Activated CD4-positive, alpha-beta T cell treated with anti-CD3 and anti-CD28 coated beads, Interleukin-2, amount 10 ng/mL, durations not matched to agents 7 days and 5 days (primary cell): Measurements from ENCODE around the gene CST3. TPM values are rescaled to one million over a fixed set of nuclear protein-coding genes. Genes with fewer than 3 reads are reported as not detected.

Experiments
- CTCF ChIA-PET: fragments of 350-600 bp; sonication (Branson Sonifier 250); formaldehyde crosslinking; loops from one replicate; lab custom pipeline; 2021; ENCODE audit warnings: antibody characterized with exemption; lab: Charles Lee
- POLR2A ChIA-PET: fragments of 350-600 bp; sonication (Branson Sonifier 250); formaldehyde crosslinking; loops from one replicate; lab custom pipeline; 2021; ENCODE audit warnings: antibody characterized with exemption; lab: Charles Lee
- DNase-seq: peaks from one replicate; pipeline ENCODE4 v3.0.0-alpha.2; 2020
- H3K27ac Mint-ChIP-seq: one replicate; pipeline ENCODE4 v1.8.0; 2021; ENCODE audit warnings: mild to moderate bottlenecking, moderate library complexity, mixed read lengths
- H3K27me3 Mint-ChIP-seq: one replicate; pipeline ENCODE4 v1.8.0; 2021; ENCODE audit warnings: mixed read lengths
- H3K36me3 Mint-ChIP-seq: one replicate; pipeline ENCODE4 v1.8.0; 2021; ENCODE audit warnings: low read depth, mixed read lengths
- H3K4me1 Mint-ChIP-seq: one replicate; pipeline ENCODE4 v1.8.0; 2021; ENCODE audit warnings: mixed read lengths
- H3K4me3 Mint-ChIP-seq: one replicate; pipeline ENCODE4 v1.8.0; 2021; ENCODE audit warnings: mild to moderate bottlenecking, moderate library complexity, mixed read lengths
- H3K9me3 Mint-ChIP-seq: one replicate; pipeline ENCODE4 v1.8.0; 2021; ENCODE audit warnings: mixed read lengths
- total RNA-seq, 2 experiments: library from RNA; stranded (reverse); gene quantifications; one replicate each; pipeline ENCODE4 v1.2.3, GENCODE V29; 2021

The CST3 gene
- total RNA-seq, 2 experiments from 2014 or later = 1.6 to 2.1 TPM

DNA sequence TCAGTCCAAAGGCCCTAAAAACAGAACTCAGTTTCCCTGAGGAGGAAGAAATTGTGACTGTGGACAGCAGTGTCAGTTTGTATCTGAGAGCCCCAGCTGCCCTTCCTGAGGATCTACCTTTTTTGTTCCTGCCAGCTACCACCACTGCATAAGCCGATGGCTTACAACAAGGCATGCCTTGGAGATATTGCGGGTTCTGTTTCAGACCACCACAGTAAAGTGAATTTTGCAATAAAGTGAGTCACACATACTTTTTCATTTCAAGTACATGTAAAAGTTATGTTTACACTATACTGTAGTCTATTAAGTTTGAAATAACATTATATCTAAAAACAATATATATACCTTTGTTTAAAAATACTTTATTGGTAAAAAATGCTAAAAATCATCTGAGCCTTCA is 9.6 kb upstream of the CST3 start:
- DNase-seq = no peak
- H3K4me3 Mint-ChIP-seq = no peak overlapping the region
- no peaks in the 10 kb centered on the region for H3K4me1 Mint-ChIP-seq
- no peaks in the 10 kb centered on the region for H3K9me3 Mint-ChIP-seq
- no peaks in the 10 kb centered on the region for H3K36me3 Mint-ChIP-seq
- H3K27me3 Mint-ChIP-seq = no peaks in the 10 kb centered on the region
- ChIA-PET POLR2A (no interaction called here), CTCF (no interaction called here)
- H3K27ac Mint-ChIP-seq = no peak overlapping the region

DNA sequence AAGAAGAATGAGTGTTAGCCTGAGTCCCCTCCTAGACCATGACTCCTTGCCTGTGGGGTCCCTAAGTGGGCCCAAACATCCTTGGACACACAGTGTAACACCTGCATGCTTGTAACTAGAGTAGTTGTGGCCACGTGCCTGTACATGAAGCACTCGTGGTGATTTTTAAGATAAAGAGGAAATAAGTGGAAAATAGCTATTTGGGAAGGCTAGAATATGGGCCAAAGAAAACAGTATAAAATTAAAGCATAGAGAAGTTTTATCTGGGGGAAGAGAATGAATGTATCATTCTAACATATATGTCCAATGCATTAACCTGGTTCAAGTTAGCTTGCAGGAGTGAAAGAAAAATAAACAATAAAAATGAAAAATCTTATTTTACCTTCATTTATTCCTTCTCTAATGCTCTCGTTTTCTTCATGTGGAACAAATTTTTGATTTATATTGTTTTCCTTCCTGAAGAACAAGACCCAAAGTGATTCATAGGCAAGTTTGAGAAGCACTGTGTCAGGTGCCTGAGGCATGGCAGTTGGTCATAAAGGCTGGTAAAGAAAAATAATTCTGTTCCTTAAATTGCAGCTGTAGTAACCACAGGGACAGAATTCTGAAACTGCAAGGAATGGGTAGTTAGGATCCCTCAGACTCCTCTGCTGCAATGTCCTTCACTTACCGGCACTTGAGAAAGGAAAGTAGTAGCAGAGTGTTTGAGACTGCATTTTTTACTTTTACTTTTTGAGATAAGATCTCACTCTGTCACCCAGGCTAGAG is 8.5 kb upstream of the CST3 start:
- Mint-ChIP-seq H3K9me3 (no peaks in the 10 kb centered on the region), H3K36me3 (no peaks in the 10 kb centered on the region), H3K27me3 (no peaks in the 10 kb centered on the region), H3K4me1 (no peaks in the 10 kb centered on the region), H3K27ac (no peak overlapping the region), H3K4me3 (no peak overlapping the region)
- DNase-seq = no peak
- POLR2A ChIA-PET = no interaction called here
- CTCF ChIA-PET = no interaction called here

DNA sequence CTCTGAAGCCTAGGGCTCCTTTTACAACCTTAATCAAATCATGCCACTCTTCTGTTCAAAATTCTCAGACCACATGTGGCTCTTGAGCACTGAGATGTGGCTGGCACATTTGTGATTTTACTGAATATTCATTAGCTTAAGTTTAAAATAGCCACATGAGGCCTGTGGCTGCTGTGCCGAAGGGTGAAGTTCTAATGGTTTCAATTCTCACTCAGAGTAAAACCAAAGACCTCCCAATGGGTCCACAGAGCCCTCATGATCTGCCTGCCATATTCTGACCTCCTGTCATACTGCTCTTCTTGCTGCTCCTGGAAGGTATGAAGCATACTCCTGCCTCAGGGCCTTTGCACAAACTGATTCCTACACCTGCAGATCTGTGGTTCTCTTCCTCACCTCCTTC is 7.8 kb upstream of the CST3 start:
- H3K4me1 Mint-ChIP-seq = no peaks in the 10 kb centered on the region

DNA sequence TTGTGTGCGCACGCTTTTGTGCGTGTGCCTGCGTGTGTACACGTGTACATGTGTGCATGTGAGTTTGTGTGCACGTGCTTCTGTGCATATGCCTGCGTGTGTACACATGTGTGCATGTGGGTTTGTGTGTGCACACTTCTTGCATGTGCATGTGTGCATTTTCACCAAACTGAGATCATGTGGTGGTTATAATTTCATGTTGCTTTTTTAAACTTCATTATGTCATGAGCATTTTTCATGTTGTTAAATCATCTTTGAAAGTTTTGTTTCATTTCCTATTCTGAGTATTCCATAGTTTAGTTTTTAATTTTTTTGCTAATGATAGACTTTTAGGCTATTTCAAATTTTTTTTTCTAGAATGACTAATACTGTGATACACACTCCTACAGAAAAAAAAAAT is 6.4 kb upstream of the CST3 start:
- no peaks in the 10 kb centered on the region for H3K36me3 Mint-ChIP-seq
- DNase-seq = no peak

More for the DNA sequence above, 7.8 kb upstream of the CST3 start:
- H3K27ac Mint-ChIP-seq = no peak overlapping the region
- DNase-seq = no peak
- CTCF ChIA-PET = no interaction called here
- no peak overlapping the region for H3K4me3 Mint-ChIP-seq
- no peaks in the 10 kb centered on the region for H3K27me3 Mint-ChIP-seq
- H3K36me3 Mint-ChIP-seq = no peaks in the 10 kb centered on the region
- POLR2A ChIA-PET = no interaction called here
- H3K9me3 Mint-ChIP-seq = no peaks in the 10 kb centered on the region

DNA sequence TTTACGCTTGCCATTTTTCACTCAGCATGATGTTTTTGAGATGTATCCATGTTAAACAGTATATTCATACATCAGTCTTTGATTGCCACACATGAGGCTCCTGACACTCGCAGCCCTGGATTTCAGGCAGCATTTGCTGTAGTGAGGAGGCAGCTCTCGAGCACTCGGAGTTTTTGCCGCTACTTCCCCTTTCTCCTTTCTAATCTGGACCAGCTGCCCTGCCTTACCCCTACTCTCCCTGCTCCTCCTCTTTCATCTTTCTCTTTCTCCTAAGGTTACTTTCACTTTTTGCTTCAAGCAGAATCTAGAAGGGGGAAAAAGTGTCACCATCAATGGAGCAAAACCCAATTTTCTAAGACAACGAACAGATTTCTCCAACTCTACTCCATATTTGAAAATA is 5.9 kb upstream of the CST3 start:
- Mint-ChIP-seq H3K36me3 (no peaks in the 10 kb centered on the region), H3K4me3 (no peak overlapping the region), H3K4me1 (no peaks in the 10 kb centered on the region), H3K27ac (no peak overlapping the region), H3K27me3 (peaks cover 1% of the 10 kb centered on the region), H3K9me3 (no peaks in the 10 kb centered on the region)
- POLR2A ChIA-PET = no interaction called here
- CTCF ChIA-PET = no interaction called here
- no peak for DNase-seq

More for the DNA sequence above, 6.4 kb upstream of the CST3 start:
- Mint-ChIP-seq H3K27ac (no peak overlapping the region), H3K27me3 (peaks cover 1% of the 10 kb centered on the region), H3K4me3 (no peak overlapping the region), H3K4me1 (no peaks in the 10 kb centered on the region), H3K9me3 (no peaks in the 10 kb centered on the region)
- ChIA-PET CTCF (no interaction called here), POLR2A (no interaction called here)

DNA sequence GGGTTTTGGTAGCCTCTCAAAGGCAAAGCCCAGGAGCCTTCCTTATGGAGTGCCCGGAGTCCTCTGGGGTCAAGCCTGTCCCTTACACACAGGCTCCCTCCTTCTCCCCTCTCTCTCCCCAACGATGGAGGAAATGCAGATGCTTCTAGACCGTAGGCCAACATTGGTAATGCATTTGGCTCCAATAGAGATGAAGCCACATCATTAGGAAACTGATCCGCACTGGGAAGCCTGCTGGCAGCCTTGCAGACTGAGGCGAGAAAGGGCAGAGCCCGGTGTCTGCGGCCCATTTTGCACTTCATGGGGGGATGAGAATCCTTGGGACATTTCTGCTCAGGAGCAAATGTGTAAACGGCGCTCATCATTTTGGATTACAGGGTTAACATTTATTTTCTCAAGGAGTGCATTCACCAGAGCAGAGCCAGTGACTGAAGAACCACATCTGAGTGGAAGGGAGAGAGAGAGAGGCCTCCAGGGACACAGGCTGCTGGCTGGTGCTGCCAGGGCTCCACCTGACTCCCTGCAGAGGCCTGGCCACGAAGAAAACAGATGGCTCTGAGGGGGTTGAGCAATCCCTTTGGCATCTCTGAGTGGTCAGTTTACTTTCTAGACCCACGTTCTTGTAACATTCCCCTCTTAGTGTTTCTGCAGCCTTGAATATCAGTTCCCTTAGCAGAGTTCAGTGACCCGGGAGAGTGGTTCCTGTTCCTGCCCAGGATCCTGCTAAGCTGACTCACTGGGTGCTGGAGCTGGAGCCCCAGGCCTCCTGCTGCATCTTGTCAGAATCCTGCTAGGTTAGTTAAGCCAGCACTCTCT is 4.4 kb upstream of the CST3 start:
- POLR2A ChIA-PET = no interaction called here
- H3K27ac Mint-ChIP-seq = no peak overlapping the region

DNA sequence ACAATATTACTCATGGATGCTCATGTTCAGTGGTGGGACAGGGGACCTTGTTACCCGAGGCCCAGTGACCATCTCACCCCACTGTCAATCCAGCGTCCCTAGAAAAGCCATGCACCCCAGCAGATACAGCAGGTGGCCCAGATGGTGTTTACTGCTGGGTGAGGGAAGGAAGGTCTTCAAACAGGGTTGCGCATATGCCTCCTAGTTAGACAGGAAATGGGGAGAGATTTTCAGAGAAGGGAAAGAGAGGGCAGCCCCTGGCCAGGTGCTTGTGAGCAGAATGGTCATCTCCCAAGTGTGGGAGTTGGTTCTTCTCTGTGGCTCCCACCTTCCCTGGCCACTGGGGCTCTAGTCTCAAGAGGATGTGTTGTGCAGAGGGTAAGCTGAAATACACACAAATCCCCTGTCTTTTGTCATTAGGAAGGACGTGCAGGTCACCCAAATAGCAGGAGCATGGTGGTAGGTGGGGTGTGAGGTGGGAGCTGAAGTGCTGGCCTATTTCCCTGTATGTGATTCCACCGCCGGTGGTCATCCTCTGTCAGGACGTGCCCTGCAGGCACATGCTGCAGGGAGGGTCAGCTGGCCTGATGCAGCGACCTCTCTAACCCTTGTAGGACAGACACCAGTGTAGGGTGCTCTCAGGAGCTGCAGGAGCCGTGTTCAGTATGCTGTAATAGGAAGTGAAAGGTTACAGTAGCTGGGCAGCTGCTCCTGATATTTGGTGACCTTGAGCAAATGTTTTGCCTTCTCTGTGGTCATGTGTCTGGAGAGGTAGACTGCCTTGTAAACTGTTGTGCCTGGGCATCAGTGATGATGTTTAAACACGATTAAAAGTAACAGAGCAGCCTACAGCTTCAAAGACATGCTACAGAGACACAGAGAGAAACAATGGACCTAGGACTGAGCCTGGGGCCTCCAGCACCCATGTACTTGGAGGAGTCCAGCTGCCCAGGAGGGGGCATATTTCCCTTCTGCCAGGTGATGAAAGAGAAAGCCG is 3.2 kb upstream of the CST3 start:
- no peaks in the 10 kb centered on the region for H3K9me3 Mint-ChIP-seq
- peaks cover 15% of the 10 kb centered on the region for H3K27me3 Mint-ChIP-seq
- no peaks in the 10 kb centered on the region for H3K36me3 Mint-ChIP-seq
- ChIA-PET CTCF (no interaction called here), POLR2A (no interaction called here)
- no peak overlapping the region for H3K27ac Mint-ChIP-seq
- no peak for DNase-seq
- no peak overlapping the region for H3K4me3 Mint-ChIP-seq
- H3K4me1 Mint-ChIP-seq = peaks cover 6% of the 10 kb centered on the region

More for the DNA sequence above, 4.4 kb upstream of the CST3 start:
- Mint-ChIP-seq H3K4me3 (no peak overlapping the region), H3K9me3 (no peaks in the 10 kb centered on the region), H3K36me3 (no peaks in the 10 kb centered on the region), H3K4me1 (peaks cover under 1% of the 10 kb centered on the region), H3K27me3 (peaks cover 3% of the 10 kb centered on the region)
- no peak for DNase-seq
- CTCF ChIA-PET = no interaction called here

DNA sequence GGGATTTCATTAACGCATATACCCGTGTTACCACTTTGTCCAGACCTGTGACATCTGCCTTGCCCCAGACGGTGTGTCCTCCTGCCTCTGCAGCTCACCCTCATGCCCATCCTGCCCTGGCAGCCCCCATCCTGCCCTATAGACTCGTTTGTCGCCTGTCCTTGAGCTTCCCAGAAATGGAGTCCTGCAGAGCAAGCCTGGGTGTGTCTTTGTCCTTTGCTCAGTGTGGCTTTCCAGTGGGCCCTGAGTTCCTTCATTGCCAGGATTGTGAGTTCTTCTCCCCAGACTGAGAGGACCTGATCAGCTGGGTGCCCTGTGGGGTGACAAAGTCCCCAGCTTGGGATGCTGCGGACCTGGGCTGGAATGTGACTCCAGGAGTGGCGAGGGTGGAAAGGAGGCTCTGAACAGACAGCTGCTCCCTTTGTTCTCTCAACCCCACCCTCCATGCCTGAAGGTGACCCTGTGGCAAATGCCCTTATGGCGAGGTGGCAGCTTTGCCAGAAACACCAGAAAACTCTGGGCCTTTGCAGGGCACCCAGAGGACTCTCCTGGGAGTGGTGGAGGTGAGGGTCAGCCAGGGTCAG is 2.4 kb upstream of the CST3 start:
- POLR2A ChIA-PET = no interaction called here
- no peak overlapping the region for H3K4me3 Mint-ChIP-seq
- H3K36me3 Mint-ChIP-seq = no peaks in the 10 kb centered on the region
- no peak overlapping the region for H3K27ac Mint-ChIP-seq
- DNase-seq = no peak
- CTCF ChIA-PET = no interaction called here
- no peaks in the 10 kb centered on the region for H3K9me3 Mint-ChIP-seq
- H3K27me3 Mint-ChIP-seq = peaks cover 17% of the 10 kb centered on the region
- peaks cover 6% of the 10 kb centered on the region for H3K4me1 Mint-ChIP-seq

DNA sequence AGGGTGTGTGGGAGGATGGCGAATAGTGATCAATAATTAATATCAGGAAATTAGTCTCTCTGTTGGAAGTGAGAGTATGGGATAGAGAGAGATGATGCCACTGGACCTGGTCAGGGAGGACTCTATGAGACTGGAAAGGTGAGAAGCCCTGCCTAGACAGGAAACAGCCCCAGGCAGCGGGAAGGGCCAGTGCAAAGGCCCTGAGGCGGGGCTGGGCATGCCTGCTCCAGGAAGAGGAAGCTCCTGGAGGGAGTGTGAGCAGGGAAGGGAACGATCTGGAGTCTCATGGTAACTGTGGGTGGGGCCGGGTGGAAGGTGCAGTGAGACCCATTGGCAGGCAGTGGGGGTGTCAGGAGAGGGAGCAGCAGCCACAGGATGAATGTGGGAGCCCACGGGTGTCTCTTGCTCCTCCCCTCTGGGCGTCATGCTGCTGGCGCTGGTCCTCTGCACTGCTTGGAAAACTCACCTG is 1.8 kb upstream of the CST3 start:
- Mint-ChIP-seq H3K36me3 (no peaks in the 10 kb centered on the region), H3K4me1 (peaks cover 6% of the 10 kb centered on the region), H3K27me3 (peaks cover 17% of the 10 kb centered on the region), H3K27ac (no peak overlapping the region), H3K9me3 (no peaks in the 10 kb centered on the region), H3K4me3 (no peak overlapping the region)
- no peak for DNase-seq
- ChIA-PET CTCF (no interaction called here), POLR2A (no interaction called here)

DNA sequence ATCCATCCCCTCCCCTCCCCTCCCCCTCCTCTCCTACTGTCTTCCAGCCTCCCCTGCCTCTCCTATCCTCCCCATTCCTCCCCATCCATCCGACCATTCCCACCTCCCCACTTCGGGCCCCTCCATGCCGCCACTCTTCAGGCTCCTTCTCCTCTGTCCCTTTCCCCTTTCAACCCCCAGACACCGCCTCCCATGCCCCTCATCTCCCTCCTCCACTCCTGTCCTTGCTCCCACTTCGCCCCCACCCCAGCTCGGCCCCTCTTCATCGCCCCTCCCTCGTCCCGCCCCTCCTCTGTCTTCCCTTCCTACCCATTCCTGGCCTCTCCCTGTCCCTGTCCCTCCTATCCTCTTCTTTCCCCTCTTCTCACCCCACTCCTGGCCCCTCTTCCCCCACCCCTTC is 554 bp upstream of the CST3 start:
- Mint-ChIP-seq H3K4me3 (no peak overlapping the region), H3K4me1 (peaks cover 6% of the 10 kb centered on the region), H3K27me3 (peaks cover 17% of the 10 kb centered on the region), H3K9me3 (no peaks in the 10 kb centered on the region), H3K36me3 (no peaks in the 10 kb centered on the region), H3K27ac (no peak overlapping the region)
- CTCF ChIA-PET = no interaction called here
- no peak for DNase-seq
- POLR2A ChIA-PET = no interaction called here

DNA sequence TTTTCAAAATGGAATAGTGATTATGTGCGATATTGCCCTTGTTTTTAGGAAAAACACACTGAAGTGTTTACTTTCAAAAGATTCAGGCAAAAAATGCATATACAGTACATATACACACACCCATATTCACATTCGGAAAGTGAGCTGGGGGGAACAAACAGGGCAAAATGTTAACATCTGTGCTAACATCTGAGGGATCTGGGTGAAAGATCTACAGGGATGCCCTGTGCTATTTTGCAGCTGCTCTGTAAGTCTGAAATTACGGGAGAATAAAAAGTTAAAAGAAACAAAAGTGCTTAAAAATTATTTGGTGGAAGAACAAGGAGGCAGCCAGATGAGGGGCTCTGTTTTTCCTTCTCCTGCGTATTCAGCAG is 860 bp downstream of the CST3 start:
- H3K27me3 Mint-ChIP-seq = peaks cover 17% of the 10 kb centered on the region
- peaks cover 6% of the 10 kb centered on the region for H3K4me1 Mint-ChIP-seq
- no peaks in the 10 kb centered on the region for H3K36me3 Mint-ChIP-seq
- ChIA-PET CTCF (no interaction called here), POLR2A (no interaction called here)
- no peak overlapping the region for H3K27ac Mint-ChIP-seq
- H3K4me3 Mint-ChIP-seq = peak overlapping the region; percentile 56
- no peak for DNase-seq
- no peaks in the 10 kb centered on the region for H3K9me3 Mint-ChIP-seq

DNA sequence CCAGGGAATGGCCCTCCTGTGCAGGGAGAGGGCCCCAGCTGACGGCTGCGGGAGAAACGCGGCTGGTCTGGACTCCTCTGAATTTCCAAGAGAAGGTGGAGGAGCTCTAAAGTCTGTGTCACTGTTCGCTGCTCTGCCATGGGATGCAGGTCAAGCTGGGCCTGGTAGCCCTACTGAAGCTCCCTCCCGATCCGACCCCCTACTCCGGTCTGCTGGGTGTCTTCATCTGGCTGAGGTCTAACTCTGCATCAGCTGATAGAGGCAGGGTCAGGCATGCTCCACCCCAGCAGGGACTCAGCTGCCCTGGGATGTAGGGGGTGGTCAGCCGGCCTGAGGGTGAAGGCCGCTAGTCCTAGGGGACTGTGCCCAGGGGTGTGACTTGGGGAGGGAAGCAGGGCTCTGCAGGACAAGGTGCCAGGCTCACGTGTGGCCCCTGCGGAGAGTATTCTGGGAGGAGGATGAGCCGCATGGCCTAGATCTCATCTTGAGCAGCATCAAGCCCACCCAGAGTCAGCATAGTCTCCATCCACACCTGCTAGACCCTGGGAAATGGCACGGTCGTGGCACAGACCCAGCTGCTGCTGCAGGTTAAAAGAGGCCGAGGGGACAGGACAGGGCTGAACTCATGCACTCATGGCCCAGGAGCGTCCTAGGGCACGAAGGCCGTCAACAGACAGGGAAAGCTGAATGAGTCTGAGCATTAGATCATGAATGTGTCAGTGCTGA is 1.4 kb downstream of the CST3 start:
- Mint-ChIP-seq H3K27ac (no peak overlapping the region), H3K36me3 (no peaks in the 10 kb centered on the region), H3K4me3 (no peak overlapping the region), H3K4me1 (peaks cover 6% of the 10 kb centered on the region), H3K9me3 (no peaks in the 10 kb centered on the region), H3K27me3 (peaks cover 17% of the 10 kb centered on the region)
- POLR2A ChIA-PET = no interaction called here
- CTCF ChIA-PET = no interaction called here
- DNase-seq = no peak
